Fibroblast of upper back skin (primary cell): ENCODE results near the gene TCFL5.
A peak's percentile ranks its signal among the peaks of the same experiment; 100 is the strongest.
"Not testable (repeated sequence)": the region's sequence is repeated elsewhere in the genome, so short reads cannot be mapped to it uniquely, and the experiment has no call there.

Source experiments
- DNase-seq: peaks from one replicate; pipeline ENCODE4 v3.0.0-alpha.2; 2013

The TCFL5 gene

GRCh38 chr20:62879275-62880146, 17.9 kb upstream of the TCFL5 start:
- no peak for DNase-seq

- no peak for DNase-seq
Observed at GRCh38 chr20:62878244-62879038, 16.8 kb upstream of the TCFL5 start.

- peak; percentile 55 for DNase-seq
Observed at GRCh38 chr20:62876902-62877816, 15.5 kb upstream of the TCFL5 start.

- no peak for DNase-seq
Observed at GRCh38 chr20:62876501-62876901, 14.9 kb upstream of the TCFL5 start.

GRCh38 chr20:62875419-62876361, 14.1 kb upstream of the TCFL5 start:
- DNase-seq: peak; percentile 88

GRCh38 chr20:62874964-62875344, 13.3 kb upstream of the TCFL5 start:
- no peak for DNase-seq

GRCh38 chr20:62873681-62874031, 12.0 kb upstream of the TCFL5 start:
- DNase-seq: peak; percentile 40

GRCh38 chr20:62873280-62873679, 11.7 kb upstream of the TCFL5 start:
- DNase-seq: no peak

- DNase-seq: no peak
Observed at GRCh38 chr20:62872862-62873261, 11.2 kb upstream of the TCFL5 start.

GRCh38 chr20:62872184-62872847, 10.7 kb upstream of the TCFL5 start:
- DNase-seq: no peak

GRCh38 chr20:62864207-62864606, 2.6 kb upstream of the TCFL5 start:
- DNase-seq: no peak

- DNase-seq: no peak
Observed at GRCh38 chr20:62860924-62861691, 514 bp downstream of the TCFL5 start.

GRCh38 chr20:62860391-62860923, 1.2 kb downstream of the TCFL5 start:
- DNase-seq: peak; percentile 25

GRCh38 chr20:62859721-62860120, 1.9 kb downstream of the TCFL5 start:
- DNase-seq: no peak

- DNase-seq: no peak
Observed at GRCh38 chr20:62858058-62858830, 3.4 kb downstream of the TCFL5 start.

- DNase-seq: no peak
Observed at GRCh38 chr20:62856931-62857619, 4.5 kb downstream of the TCFL5 start.

GRCh38 chr20:62855120-62855519, 6.5 kb downstream of the TCFL5 start:
- DNase-seq: no peak

GRCh38 chr20:62854121-62854520, 7.5 kb downstream of the TCFL5 start:
- no peak for DNase-seq

GRCh38 chr20:62853304-62853703, 8.3 kb downstream of the TCFL5 start:
- not testable (repeated sequence) for DNase-seq
